Kidney capillary endothelial cell (primary cell): ENCODE measurements around the gene KLF2.

ENCODE experiments used
- DNase-seq: peaks from one replicate; pipeline ENCODE4 v3.0.0-alpha.2; 2018; ENCODE audit warnings: low spot score

The KLF2 gene

DNA sequence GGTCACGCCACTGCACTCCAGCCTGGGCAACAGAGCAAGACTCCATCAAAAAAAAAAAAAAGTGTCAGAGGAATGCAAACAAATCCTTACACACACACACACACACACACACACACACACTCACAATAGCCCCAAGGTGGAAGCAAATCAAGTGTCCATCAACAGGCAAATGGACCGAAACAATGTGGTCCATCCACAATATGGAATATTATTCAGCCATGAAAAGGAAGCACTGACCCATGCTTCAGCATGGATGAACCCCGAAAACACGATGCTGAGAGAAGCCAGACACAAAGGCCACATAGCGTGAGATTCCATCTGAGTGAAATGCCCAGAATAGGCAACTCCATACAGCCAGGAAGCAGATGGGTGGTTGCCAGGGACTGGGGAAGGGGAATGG is 16.5 kb upstream of the KLF2 start:
- no peak for DNase-seq

DNA sequence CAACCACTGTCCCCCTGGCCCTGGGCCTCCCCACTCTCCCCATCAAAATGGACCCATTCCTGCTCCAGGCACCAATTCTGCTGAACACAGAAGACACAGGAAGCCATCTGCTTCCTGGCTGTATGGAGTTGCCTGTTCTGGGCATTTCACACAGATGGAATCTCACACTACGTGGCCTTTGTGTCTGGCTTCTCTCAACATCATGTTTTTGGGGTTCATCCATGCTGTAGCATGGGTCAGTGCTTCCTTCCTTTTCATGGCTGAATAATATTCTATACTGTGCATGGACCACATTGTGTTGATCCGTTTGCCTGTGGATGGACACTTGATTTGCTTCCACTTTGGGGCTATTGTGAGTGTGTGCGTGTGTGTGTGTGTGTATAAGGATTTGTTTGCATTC is 15.0 kb upstream of the KLF2 start:
- no peak for DNase-seq

DNA sequence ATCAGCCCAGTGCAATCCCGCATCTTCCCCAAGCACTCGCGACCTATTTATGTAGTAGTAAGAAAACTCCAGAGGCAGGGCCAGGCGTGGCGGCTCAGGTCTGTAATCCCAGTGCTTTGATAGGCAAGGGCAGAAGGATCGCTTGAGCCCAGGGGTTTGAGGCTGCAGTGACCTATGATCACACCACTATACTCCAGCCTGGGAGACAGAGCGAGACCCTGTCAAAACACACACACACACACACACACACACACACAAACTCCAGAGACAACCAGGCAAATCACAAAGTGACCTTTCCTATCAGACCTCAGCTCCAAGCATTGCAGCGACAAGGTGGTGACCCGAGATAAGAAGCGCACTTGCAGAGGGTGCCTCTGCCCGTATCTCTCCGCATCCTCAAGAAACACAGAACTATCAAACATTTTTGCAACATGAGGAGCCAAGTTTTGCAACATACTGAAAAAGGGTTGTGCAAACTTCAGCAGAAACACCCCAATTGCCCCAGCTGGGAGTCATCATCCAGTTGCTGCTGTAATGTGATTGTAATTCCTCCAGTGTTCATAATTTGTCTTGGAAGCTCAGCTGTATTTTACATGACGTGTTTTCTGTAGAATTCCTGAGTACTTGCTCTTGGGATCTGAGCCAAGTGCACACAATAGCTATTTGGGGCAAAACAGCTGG is 8.7 kb upstream of the KLF2 start:
- DNase-seq, result no peak

DNA sequence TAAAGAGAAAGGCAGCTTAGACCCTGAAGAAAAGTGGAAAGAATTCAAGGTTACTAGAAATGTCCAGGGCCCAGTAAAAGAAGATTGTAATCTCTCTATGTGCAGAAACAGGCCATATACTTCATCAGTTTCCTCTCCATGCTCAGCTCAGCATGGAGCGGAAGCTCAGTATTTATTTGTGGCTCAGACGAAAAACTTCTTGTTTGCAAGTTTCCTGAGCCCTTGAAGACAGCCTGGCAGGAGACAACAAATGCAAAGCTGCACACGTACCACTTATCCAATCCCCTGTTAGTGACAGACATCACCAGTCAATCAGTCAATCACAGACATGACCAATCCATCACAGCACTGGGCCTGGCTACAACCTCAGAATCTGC is 8.1 kb upstream of the KLF2 start:
- DNase-seq, result peak; percentile 89

DNA sequence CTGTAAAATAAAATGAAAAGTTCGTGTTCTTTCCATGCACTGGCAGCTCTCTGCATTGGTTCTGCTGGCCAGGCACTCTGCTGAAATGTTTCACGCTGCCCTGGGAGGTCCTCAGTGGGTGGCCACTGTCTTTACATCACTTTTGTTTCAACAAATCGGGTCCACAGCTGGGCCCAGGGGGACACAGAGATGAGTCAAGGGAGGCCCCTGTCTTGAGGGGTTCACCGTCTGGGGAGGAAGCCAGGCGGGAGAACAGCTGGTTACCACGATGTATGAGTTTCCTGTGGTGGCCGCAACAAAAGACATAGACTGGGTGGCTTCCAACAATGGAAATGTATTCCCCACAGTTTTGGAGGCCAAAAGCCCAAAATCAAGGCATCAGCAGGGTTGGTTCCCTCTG is 5.1 kb upstream of the KLF2 start:
- DNase-seq, result no peak

DNA sequence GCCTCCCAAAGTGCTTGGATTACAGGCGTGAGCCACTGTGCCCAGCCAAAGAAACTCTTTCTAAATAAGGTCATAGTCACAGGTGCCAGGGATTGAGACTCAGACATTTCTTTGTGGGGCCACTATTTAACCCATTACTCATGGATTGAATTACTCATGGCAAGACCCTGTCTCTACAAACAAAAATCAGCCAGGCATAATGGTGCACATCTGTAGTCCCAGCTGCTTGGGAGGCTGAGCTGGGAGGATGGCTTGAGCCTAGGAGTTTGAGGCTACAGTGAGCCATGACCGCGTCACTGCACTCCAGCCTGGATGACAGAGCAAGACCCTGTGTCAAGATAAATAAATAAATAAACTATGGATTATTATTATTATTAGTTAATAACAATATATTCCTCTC is 3.6 kb upstream of the KLF2 start:
- DNase-seq, result no peak

DNA sequence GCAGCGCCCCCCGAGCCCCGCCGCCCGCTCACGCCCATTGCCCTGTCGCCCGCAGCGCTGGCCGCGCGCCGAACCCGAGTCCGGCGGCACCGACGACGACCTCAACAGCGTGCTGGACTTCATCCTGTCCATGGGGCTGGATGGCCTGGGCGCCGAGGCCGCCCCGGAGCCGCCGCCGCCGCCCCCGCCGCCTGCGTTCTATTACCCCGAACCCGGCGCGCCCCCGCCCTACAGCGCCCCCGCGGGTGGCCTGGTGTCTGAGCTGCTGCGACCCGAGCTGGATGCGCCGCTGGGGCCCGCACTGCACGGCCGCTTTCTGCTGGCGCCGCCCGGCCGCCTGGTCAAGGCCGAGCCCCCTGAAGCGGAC is 518 bp downstream of the KLF2 start:
- no peak for DNase-seq

DNA sequence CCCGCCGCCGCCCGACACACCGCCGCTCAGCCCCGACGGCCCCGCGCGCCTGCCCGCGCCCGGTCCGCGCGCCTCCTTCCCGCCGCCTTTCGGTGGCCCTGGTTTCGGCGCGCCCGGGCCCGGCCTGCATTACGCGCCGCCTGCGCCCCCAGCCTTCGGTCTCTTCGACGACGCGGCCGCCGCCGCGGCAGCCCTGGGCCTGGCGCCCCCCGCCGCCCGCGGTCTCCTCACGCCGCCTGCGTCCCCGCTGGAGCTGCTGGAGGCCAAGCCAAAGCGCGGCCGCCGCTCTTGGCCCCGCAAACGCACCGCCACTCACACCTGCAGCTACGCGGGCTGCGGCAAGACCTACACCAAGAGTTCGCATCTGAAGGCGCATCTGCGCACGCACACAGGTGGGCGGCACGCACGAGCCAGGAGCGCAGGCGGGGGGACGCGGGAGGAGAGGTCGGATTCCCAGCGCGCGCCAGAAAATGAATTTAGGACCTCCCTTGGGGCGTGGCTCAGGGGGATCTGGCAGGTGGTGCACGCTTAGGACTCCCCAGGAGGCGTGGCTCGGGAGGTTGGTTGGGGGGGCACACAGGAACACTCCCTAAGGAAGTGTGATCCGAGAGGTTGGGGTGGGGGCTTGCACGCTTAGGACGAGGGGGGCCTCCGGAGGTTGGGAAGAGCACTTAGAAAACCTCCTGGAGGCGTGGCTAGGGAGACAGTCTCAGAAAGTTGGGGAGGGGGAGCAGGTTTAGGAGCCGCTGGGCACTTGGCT is 1.2 kb downstream of the KLF2 start:
- DNase-seq, result no peak

DNA sequence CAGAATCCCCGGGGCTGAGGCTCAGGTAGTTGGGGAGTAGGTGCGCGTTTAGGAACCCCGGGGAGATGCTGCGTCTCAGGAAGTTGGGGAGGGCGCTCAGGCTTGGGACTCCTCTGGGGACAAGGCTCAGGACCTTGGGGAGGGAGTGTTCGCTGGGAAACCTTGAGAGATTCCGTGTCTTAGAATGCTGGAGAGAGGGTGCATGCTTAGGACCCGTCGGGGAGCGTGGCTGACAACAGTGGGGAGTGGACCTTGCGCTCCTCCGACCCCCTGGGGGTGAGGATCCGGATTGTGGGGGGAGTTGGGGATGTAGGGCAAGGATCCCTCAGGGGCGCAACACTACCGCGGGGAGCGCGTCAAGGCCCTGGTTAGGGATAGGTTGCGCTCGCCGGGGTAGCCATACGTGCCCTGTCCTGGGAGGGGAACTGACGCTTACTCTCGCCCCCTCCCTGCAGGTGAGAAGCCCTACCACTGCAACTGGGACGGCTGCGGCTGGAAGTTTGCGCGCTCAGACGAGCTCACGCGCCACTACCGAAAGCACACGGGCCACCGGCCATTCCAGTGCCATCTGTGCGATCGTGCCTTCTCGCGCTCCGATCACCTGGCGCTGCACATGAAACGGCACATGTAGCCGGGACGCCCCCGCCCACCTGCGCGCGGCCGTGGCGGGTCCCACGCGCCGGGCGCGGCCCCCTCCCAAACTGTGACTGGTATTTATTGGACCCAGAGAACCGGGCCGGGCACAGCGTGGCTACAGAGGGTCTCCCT is 2.0 kb downstream of the KLF2 start:
- DNase-seq, result no peak

DNA sequence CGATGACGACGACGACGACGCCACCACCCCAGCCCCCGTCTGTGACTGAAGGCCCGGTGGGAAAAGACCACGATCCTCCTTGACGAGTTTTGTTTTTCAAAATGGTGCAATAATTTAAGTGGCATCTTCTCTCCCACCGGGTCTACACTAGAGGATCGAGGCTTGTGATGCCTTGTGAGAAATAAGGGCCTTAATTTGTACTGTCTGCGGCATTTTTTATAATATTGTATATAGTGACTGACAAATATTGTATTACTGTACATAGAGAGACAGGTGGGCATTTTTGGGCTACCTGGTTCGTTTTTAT is 2.5 kb downstream of the KLF2 start:
- no peak for DNase-seq

DNA sequence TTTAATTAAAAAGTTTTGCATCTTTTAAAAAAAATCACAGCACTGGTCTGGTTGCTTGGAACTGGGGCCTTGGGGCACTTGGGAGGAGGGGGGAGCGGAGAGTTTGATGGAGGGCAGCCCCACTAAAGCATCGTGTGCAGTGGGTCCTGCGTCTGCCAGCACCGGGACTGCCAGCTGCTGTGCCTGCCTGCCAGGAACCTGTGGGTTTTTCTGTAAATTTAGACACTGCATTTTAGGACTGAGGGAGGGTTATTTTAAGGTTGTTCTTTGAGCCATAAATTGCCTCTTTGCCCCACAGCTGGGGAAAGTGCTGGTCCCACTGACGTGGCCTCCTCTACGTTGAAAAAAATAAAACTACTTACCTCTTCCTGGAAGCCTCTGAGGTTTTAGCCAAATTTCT is 2.9 kb downstream of the KLF2 start:
- no peak for DNase-seq

DNA sequence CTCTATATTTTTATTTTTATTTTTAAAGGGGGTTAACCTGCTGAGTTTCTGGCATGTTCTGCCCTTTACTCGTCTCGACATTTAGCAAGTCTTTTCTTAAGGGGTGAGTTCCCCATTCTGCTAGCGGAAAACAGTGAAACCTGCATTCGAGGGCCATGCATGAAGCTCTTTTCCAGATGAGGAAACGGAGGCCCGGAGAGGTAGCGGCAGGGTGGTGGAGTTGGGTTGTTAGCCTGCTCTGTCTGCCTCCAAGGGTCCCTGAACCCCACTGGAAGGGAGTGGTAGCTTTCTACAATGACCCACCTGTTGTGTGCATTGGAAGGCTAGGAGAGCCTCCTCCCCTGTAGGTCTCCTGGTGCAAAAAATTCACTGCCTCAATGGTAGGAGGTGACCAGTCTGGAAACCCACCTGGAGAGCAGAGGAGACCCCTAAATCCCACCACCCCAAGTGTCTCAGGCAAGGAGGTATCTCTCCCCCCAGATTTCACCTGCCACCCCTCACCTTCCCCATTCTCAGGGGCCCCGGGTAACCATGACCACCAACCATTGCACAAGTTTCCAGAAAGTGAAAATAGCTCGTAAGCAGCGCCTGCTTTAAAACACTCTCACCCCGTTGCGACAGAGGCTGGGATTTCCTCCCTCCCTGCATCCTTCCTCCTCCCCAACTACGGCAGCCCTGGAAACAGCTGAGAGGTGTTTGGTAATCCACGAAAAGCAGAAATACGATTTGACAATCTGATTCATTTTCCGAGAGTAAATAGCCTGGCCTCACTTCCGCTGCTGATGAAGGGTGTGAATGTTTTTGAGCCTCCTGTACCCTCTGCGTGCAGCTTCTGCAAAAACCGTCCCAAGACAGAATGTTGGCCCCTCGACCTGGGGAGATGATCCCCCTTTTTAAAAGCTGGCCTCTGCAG is 3.5 kb downstream of the KLF2 start:
- DNase-seq, result no peak

DNA sequence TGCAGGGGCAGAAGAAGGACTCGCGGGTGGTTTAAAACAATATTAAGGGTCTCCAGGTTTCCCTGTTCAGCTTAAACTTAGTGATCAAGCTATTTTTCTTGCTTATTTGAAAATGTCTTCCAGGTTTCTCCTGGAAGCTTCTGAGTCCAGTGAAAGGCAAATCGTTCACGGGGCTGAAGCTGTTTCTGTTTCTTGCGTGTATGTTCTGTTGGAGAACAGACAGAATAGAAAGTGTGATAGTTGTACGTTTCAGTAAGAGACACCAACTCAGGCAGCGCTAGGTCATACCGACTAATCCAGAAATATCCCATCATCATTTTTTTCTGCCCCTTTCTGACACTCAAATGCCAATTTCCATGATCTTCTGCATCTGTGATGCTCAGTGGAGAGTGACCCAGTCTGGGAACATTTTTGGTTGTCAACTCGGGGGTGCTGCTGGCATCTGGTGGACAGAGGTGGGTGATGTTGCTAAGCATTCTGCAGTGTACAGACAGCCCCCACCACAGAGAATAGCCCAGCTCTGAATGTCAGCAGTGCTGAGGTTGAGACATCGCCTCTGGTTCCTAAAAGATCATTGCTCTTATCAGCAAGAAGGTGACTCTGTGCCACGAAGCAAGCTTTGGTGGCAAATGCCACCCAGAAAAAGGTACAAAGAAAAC is 4.3 kb downstream of the KLF2 start:
- no peak for DNase-seq

DNA sequence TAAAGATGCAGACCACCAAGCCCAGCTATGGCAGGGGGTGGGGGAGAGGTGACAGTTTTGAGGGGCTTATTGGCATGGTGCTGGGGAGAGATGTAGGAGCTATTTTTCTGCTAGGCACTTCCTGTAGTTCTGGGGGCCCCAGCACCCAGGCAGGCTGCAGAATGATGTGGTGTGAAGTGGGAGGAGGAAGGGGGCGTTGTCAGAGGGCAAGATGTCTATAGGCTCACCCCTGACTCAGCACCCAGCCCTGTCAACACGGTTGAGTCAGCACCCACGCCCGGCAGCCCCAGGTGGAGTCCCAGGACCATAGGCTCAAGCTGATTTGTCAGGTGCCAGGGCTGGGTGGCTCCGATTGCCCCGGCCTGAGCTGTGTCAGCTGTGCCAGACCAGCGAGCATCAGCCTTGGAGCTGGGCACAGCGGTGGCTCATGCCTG is 5.8 kb downstream of the KLF2 start:
- no peak for DNase-seq

DNA sequence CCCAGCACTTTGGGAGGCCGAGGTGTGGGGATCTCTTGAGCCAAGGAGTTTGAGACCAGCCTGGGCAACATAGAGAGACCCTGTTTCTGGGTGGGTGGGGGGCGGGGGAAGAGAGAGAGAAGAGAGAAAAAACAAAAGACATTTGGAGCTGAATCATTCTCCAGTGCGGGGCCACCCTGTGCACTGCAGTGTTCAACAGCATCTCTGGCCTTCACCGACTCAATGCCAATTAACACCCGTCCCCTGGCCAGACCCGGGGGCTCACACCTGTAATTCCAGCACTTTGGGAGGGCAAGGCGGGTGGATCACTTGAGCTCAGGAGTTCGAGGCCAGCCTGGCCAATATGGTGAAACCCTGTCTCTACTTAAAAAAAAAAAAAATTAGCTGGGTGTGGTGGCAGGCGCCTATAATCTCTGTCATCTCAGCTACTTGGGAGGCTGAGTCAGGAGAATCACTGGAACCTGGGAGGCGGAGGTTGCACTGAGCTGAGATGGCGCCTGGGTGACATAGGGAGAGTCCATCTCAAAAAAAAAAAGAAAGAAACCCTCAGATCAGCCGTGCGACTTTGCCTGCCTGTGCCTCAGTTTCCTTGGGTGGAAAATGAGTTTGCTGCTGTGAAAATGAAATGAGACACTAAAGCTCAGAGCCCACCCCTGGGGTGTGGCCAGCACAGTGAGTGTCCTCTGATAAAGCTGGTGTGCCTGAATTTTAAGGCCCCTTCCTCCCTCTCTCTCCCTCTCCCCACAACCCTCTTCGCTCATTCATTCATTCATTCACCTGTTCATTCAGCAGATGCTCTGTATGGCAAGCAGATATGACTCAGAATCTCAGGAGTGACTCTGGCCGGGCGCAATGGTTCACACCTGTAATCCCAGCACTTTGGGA is 6.4 kb downstream of the KLF2 start:
- DNase-seq, result no peak

DNA sequence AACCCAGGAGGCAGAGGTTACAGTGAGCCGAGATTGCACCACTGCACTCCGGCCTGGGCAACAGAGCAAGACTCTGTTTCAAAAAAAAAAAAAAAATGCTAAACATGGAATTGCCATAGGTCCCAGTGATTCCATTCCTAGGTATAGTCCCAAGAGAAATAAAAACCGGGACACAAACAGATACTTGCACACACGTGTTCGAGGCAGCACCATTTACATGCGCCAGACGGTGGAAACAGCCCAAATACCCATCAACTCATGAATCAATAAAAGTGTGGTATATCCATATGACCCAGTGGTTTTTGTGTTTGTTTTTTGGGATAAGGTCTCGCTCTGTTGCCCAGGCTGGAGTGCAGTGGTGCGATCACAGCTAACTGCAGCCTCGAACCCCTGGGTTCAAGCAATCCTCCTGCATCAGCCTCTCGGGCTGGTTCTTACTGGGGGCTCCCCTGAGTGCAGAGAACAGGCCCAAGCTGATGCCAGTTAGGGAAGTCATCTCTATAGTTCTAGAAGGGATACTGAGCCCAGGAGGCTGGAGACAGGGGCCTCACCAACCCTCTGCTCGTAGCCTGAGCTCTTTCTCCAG is 8.5 kb downstream of the KLF2 start:
- DNase-seq, result no peak

DNA sequence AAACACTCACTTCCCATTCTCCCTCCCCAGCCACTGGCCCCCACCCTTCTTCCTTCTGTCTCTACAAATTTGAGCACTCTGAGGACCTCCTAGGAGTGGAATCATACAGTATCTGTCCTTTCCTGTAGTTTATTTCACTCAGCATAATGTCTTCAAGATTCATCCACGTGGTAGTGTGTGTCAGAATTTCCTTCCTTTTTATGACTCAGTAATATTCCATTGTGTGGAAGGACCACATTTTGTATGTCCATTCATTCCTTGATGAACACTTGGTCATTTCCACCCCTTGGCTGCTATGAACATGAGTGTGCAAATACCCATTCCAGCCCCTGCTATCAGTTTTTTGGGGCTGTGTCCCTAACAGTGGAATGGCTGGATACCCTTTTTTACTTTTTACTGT is 9.8 kb downstream of the KLF2 start:
- DNase-seq, result peak; percentile 94

DNA sequence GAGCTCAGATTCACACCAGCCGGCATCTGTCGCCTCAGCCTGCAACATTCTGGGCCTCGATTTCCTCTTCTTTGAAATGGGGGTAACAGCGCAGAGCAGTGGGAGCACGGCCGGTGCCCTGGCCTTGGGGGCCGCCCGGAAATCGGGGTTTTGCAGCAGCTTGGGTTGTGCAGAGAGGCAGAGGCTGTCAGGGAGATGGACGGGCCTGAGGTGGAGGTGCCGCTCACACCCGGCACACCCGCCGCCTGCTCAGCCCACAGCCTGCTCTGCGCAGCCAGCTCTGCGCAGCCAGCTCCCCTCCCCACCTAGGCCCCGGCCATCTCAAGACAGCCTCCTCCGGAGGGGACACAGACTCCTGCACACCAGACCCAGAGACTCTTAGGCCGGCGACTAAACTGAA is 10.6 kb downstream of the KLF2 start:
- no peak for DNase-seq

DNA sequence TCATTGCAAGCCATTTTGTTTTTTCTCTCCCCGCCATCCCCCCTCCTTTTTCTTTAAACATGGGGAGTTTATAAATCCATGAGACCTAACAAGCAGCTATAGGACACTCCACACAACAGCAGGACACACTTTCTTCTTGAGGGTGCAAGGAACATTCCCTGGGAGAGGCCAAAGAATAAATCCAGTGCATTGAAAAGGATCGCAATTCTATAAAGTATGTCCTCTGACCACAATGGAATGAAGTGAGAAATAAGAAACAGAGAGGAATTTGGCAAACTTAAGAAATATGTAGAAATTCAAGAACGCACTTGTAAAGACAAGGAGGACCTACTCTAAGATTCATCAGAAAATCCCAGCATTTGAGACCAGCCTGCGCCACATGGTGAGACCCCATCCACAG is 11.9 kb downstream of the KLF2 start:
- no peak for DNase-seq

DNA sequence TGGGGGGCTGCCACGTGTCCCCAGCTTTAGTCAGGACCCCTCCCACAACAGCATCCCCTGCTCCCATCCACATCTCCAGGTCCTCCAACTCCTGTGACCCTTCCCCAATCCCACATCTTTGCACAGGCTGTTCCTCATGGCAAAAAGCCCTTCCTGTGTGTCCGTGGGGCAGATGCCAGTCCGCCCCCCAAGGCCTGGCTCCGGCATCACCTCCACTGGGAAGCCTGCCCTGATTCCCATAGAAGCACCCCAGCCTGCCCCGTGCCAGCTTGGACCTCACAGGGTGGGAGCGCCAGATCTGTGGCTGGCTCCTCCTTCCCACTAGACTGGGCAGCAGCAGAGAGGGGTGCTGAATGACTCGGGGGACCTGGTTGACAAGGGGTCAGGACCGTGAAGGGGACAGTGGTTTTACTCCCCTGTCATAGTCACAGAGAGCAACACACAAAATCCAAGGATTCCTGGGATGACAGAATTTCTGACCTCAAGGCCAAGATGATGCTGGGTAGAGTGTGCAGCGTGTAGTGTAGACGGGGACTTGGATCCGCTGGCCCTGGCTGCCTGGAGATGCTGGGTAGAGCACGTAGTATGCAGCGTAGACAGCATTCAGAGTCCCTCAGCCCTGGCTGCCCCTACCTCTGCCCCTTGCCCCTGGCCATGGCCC is 13.3 kb downstream of the KLF2 start:
- DNase-seq, result no peak
